GM19438 (cell line): ENCODE data around the gene NFIA.
"Not testable (repeated sequence)": the region's sequence is repeated elsewhere in the genome, so short reads cannot be mapped to it uniquely, and the experiment has no call there.

ENCODE experiments used
- ATAC-seq: cut with Tn5 transposase; IDR thresholded peaks from one replicate; pipeline ENCODE4 v1.9.1; 2021; ENCODE audit warnings: low read depth; ENCODE audit not compliant: unreplicated experiment

Gene NFIA

GRCh38 chr1:61124078-61124477 is 41.7 kb downstream of the NFIA start:
- no peak for ATAC-seq

DNA sequence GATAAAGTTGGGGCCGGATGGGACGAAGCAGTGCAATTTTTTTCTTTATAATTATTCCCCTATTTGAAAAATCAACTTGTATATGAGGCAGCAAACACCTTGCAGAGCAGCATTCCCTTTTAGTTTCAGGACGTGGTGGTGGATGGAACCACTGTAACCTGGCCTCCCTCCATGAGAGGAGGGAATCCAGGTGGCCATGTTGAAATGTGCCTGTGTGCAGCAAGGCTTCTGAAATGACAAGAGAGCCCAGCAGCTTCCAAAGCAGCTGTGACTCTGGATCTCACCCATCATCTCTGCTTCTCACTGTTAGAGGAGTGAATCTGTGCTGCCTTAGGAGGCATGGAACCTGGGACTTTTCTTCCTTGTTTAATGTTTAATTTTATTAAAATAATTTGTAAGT is 42.3 kb downstream of the NFIA start:
- no peak for ATAC-seq

- ATAC-seq = no peak
Observed at GRCh38 chr1:61125263-61125662, 42.9 kb downstream of the NFIA start.

- ATAC-seq = no peak
Observed at GRCh38 chr1:61125895-61126294, 43.5 kb downstream of the NFIA start.

GRCh38 chr1:61126843-61127242 is 44.5 kb downstream of the NFIA start:
- not testable (repeated sequence) for ATAC-seq

GRCh38 chr1:61130338-61131000 is 48.1 kb downstream of the NFIA start:
- no peak for ATAC-seq

- no peak for ATAC-seq
Observed at GRCh38 chr1:61131248-61131647, 48.9 kb downstream of the NFIA start.

GRCh38 chr1:61131716-61132115 is 49.4 kb downstream of the NFIA start:
- ATAC-seq = no peak

DNA sequence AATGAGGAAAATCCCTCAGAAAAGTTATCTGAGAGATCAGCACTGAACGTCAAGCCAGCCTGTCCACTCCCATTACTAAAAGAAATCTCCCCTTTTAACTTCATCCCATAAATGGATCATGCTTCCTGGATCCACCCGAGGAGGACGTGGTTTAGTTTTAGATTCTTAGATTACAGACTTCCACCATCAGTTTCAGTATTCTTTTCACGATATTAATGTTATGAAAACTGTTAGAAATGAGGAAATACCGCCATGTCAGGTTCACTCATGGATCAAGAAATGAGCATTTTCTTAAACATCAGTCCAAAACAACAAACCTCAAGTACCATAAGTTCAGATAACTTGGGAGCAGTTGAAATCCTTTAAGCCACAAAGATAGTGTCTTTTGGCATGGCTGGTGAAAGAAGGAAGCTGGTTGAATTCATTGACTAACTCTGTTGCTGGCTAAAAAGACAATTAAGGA is 49.8 kb downstream of the NFIA start:
- ATAC-seq = no peak

DNA sequence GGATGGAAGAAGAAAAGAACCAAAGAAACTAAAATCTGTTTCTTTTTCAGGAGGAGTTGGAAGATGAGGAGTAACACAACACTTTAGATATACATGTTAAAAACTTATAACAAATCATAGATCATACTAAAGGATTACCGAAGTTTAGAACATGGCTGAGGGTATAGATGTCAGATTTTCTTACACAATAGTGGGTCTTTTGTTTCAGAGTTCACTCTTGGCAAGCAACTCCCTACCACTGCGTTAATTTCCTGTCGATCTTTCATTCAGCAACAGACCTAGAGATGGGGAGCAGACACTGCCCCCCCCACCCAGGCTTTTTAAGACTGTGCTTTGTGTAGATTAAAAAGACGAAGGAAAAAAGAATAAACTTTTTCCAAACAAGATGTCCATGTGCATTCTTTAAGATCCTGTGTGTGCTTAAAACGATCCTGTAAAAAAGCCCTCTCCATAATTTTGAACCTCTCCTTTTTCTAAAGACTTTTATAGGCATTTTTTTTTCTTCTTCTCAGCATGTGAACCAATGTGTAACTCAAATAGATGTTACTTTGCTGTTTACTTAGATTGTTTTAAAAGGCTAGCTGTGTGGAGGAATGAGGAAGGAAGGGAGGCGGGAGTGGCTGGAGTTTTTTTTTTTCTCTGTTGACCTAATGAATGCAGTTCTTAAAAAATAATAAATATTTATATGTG is 50.4 kb downstream of the NFIA start:
- no peak for ATAC-seq

GRCh38 chr1:61133335-61134019 is 51.1 kb downstream of the NFIA start:
- ATAC-seq = no peak

GRCh38 chr1:61135291-61135690 is 52.9 kb downstream of the NFIA start:
- no peak for ATAC-seq

DNA sequence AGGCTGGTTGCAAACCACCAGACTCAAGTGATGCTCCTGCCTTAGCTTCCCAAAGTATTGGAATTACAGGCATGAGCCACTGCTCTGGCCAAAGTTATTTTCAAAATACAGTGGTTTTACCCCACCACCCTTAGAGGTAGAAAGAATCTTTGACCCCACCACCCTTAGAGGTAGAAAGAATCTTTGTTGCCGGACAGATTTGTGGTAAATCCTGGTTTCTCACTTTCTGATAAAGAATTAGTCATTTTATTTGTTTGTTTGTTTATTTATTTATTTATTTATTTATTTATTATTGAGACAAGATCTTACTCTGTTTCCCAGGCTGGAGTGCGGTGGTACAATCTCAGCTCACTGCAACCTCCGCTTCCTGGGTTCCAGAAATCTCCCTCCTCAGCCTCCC is 55.9 kb downstream of the NFIA start:
- no peak for ATAC-seq

GRCh38 chr1:61138921-61139774 is 56.8 kb downstream of the NFIA start:
- ATAC-seq = no peak

- ATAC-seq = no peak
Observed at GRCh38 chr1:61139775-61140549, 57.6 kb downstream of the NFIA start.

GRCh38 chr1:61140778-61141177 is 58.4 kb downstream of the NFIA start:
- ATAC-seq = no peak

DNA sequence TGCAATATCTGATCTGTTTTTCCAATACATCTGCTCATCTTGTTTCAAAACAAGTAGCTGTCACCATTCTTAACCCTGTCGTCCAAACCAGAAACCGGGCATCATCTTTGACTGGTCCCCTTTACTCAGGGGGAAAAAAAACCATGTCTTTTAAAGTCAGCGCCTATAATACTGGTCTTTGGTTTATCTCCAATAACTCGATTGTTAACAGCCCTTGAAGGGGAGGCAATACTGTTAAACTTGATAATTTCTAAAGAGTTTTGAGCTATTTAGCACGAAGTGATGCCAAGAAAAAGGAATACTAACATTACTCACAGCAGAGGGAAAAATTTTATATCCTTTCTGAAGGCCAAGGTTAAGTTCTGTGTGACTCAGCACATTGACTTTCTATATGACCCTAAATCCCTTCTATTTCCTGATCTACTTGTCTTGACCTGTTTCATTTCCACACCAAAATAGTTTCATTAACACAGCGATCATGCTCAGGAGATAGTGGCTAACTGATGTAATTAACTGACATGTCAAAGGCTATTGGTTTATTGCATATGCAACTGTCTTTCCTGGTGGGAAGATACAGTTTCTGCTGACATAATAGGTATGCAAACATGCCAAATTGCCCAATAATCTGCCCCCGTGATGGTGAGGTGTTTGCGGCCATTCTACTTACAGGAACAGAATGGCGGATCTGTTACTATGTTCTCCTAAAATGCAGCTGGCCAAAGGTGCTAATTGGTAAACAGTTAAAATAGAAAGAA is 59.1 kb downstream of the NFIA start:
- no peak for ATAC-seq

GRCh38 chr1:61142043-61142440 is 59.7 kb downstream of the NFIA start:
- no peak for ATAC-seq

DNA sequence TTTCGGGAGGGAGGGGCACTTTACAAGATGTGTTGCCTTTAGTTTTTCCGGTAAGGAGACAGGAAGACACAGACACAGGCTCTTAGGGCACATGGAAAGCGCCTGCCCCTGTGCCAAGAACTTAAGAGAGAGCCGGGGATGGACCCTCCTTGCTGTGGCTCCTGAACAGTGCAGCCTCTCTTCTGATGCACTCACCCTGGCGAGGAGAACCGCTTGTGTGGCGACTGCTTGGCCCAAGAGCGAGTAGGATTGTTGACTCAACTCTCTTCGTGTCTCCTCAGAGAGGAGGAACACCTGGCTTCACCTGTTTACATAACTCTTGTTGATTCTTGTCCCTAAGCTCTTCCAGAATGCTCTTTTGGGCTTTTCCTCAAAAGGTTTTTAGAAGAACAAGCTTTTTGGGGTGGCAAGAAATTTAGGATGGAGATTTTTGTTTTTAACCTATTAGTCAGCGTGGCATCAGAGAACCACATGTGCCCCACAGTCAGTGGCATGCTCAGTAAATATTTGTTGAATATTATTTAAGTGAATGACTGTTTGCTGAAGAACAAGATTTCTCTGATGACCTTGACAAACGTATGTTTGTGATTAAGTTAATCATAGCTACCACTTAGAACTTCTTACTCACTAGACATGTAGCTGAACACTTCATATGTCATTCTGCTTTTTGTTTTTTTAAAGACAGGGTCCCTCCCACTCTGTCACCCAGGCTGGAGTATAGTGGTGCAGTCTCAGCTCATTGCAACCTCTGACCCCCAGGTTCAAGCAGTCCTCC is 60.6 kb downstream of the NFIA start:
- ATAC-seq = no peak
